ENCODE data around the gene FAM222B. TPM values are rescaled to one million over a fixed set of nuclear protein-coding genes. Genes with fewer than 3 reads are reported as not detected.
A peak's percentile ranks its signal among the peaks of the same experiment; 100 is the strongest.

Gene FAM222B
- polyA plus RNA-seq, 1 donor (not counting 4 experiments of a cell fraction or from before 2014, with no cell fraction given): 6.5 TPM

GRCh38 chr17:28746611-28747050 lies 96.0 kb downstream of the FAM222B start:
- H3K27ac ChIP-seq (ENCODE audit: control insufficient read depth, insufficient read depth, low read length): peak overlapping the region; percentile 91
- H3K36me3 ChIP-seq (ENCODE audit: control insufficient read depth in 2 of 2, extremely low read depth in 1 of 2, insufficient read depth in 2 of 2, low read length in 2 of 2): peaks cover 38 to 48% of the 10 kb centered on the region in 2 experiments
- TF ChIP-seq CTCF (optimal IDR thresholded peaks at IDR 0.05 in 1 of 3, IDR thresholded peaks at IDR 0.05 in 1 of 3, conservative IDR thresholded peaks at IDR 0.05 in 1 of 3; ENCODE audit: extremely low read depth in 1 of 3, insufficient read depth in 2 of 3, low read length in 3 of 3): no peak
- no peak for TF ChIP-seq EZH2 (IDR thresholded peaks at IDR 0.05; ENCODE audit: low read length)
- dilution Hi-C loops (cut with MboI; ENCODE audit: extremely low pct_ligation_motif_present, low sequenced_read_pairs): no loop called here
- H4K20me1 ChIP-seq (ENCODE audit: control insufficient read depth, extremely low read depth, insufficient read depth, low read length): peaks cover 41% of the 10 kb centered on the region
- H3K4me1 ChIP-seq (ENCODE audit: control insufficient read depth, extremely low read depth, insufficient read depth, low read length): peaks cover 36% of the 10 kb centered on the region
- H3K4me3 ChIP-seq (ENCODE audit: control insufficient read depth in 2 of 3, extremely low read depth in 1 of 3, insufficient read depth in 2 of 3, low read depth in 1 of 3, low read length in 3 of 3): peak overlapping the region; percentile 88 to 98 (median 89)
- no peak overlapping the region for H2AFZ ChIP-seq (ENCODE audit: control insufficient read depth, low read length)
- DNase-seq (ENCODE audit: low read depth, low spot score): no peak
- FAIRE-seq: no peak
- no peaks in the 10 kb centered on the region for H3K27me3 ChIP-seq (ENCODE audit: control insufficient read depth, extremely low read depth, insufficient read depth, low read length)
- peaks cover 64% of the 10 kb centered on the region for H3K79me2 ChIP-seq (ENCODE audit: control insufficient read depth, insufficient read depth, low read length)
- peak overlapping the region; percentile 87 for H3K4me2 ChIP-seq (ENCODE audit: control insufficient read depth, extremely low read depth, insufficient read depth, low read depth, low read length)
- H3K9me3 ChIP-seq (ENCODE audit: control insufficient read depth, low read depth, low read length): no peaks in the 10 kb centered on the region
- H3K9ac ChIP-seq (ENCODE audit: control insufficient read depth, extremely low read depth, insufficient read depth, low read length): peak overlapping the region; percentile 96
- peaks cover 7% of the 10 kb centered on the region for H3K9me1 ChIP-seq (ENCODE audit: control insufficient read depth, extremely low read depth, insufficient read depth, low read length)

- H3K9ac ChIP-seq (ENCODE audit: control insufficient read depth, extremely low read depth, insufficient read depth, low read length): peak overlapping the region; percentile 96
- dilution Hi-C loops (cut with MboI; ENCODE audit: extremely low pct_ligation_motif_present, low sequenced_read_pairs): no loop called here
- peak overlapping the region; percentile 88 to 98 (median 89) for H3K4me3 ChIP-seq (ENCODE audit: control insufficient read depth in 2 of 3, extremely low read depth in 1 of 3, insufficient read depth in 2 of 3, low read depth in 1 of 3, low read length in 3 of 3)
- peak overlapping the region; percentile 87 for H3K4me2 ChIP-seq (ENCODE audit: control insufficient read depth, extremely low read depth, insufficient read depth, low read depth, low read length)
- H3K36me3 ChIP-seq (ENCODE audit: control insufficient read depth in 2 of 2, extremely low read depth in 1 of 2, insufficient read depth in 2 of 2, low read length in 2 of 2): peaks cover 33 to 41% of the 10 kb centered on the region in 2 experiments
- peaks cover 62% of the 10 kb centered on the region for H3K79me2 ChIP-seq (ENCODE audit: control insufficient read depth, insufficient read depth, low read length)
- H3K27me3 ChIP-seq (ENCODE audit: control insufficient read depth, extremely low read depth, insufficient read depth, low read length): no peaks in the 10 kb centered on the region
- peak; percentile 65 for FAIRE-seq
- peak; percentile 77 for DNase-seq (ENCODE audit: low read depth, low spot score)
- TF ChIP-seq CTCF (optimal IDR thresholded peaks at IDR 0.05 in 1 of 3, IDR thresholded peaks at IDR 0.05 in 1 of 3, conservative IDR thresholded peaks at IDR 0.05 in 1 of 3; ENCODE audit: extremely low read depth in 1 of 3, insufficient read depth in 2 of 3, low read length in 3 of 3) (no peak), EZH2 (IDR thresholded peaks at IDR 0.05; ENCODE audit: low read length) (no peak)
- peaks cover 3% of the 10 kb centered on the region for H3K9me3 ChIP-seq (ENCODE audit: control insufficient read depth, low read depth, low read length)
- H2AFZ ChIP-seq (ENCODE audit: control insufficient read depth, low read length): no peak overlapping the region
- peaks cover 7% of the 10 kb centered on the region for H3K9me1 ChIP-seq (ENCODE audit: control insufficient read depth, extremely low read depth, insufficient read depth, low read length)
- peaks cover 36% of the 10 kb centered on the region for H3K4me1 ChIP-seq (ENCODE audit: control insufficient read depth, extremely low read depth, insufficient read depth, low read length)
- peak overlapping the region; percentile 91 for H3K27ac ChIP-seq (ENCODE audit: control insufficient read depth, insufficient read depth, low read length)
- H4K20me1 ChIP-seq (ENCODE audit: control insufficient read depth, extremely low read depth, insufficient read depth, low read length): peaks cover 39% of the 10 kb centered on the region
Measured at GRCh38 chr17:28745786-28746411, 96.7 kb downstream of the FAM222B start.
